ENCODE results near the gene ADAM10.

ADAM10 gene

GRCh38 chr15:58573270-58573669 is 176.2 kb downstream of the ADAM10 start:
- DNase-seq: no peak

GRCh38 chr15:58572521-58572920 is 177.0 kb downstream of the ADAM10 start:
- DNase-seq: no peak

GRCh38 chr15:58571491-58571890 is 178.0 kb downstream of the ADAM10 start:
- DNase-seq: no peak

GRCh38 chr15:58569455-58569854 is 180.1 kb downstream of the ADAM10 start:
- no peak for DNase-seq

GRCh38 chr15:58568157-58568571 is 181.3 kb downstream of the ADAM10 start:
- no peak for DNase-seq

GRCh38 chr15:58566029-58566428 is 183.5 kb downstream of the ADAM10 start:
- no peak for DNase-seq

GRCh38 chr15:58565619-58566018 is 183.9 kb downstream of the ADAM10 start:
- no peak for DNase-seq

- DNase-seq: no peak
Observed at GRCh38 chr15:58564981-58565380, 184.5 kb downstream of the ADAM10 start.

GRCh38 chr15:58562135-58562534 is 187.4 kb downstream of the ADAM10 start:
- DNase-seq: no peak

GRCh38 chr15:58561321-58561720 is 188.2 kb downstream of the ADAM10 start:
- no peak for DNase-seq

GRCh38 chr15:58559904-58560588 is 189.5 kb downstream of the ADAM10 start:
- no peak for DNase-seq

GRCh38 chr15:58558777-58559176 is 190.7 kb downstream of the ADAM10 start:
- no peak for DNase-seq

- DNase-seq: no peak
Observed at GRCh38 chr15:58556541-58556940, 193.0 kb downstream of the ADAM10 start.

GRCh38 chr15:58556028-58556361 is 193.5 kb downstream of the ADAM10 start:
- DNase-seq: no peak

- no peak for DNase-seq
Observed at GRCh38 chr15:58555162-58556027, 194.1 kb downstream of the ADAM10 start.

- no peak for DNase-seq
Observed at GRCh38 chr15:58554758-58555157, 194.7 kb downstream of the ADAM10 start.

- DNase-seq: no peak
Observed at GRCh38 chr15:58553365-58553918, 196.1 kb downstream of the ADAM10 start.

GRCh38 chr15:58552505-58553364 is 196.8 kb downstream of the ADAM10 start:
- DNase-seq: no peak

- DNase-seq: no peak
Observed at GRCh38 chr15:58551764-58552504, 197.6 kb downstream of the ADAM10 start.

- DNase-seq: peak in 1 of 5 donors; percentile 44
Observed at GRCh38 chr15:58551084-58551763, 198.3 kb downstream of the ADAM10 start.

GRCh38 chr15:58549785-58550074 is 199.8 kb downstream of the ADAM10 start:
- DNase-seq: no peak

Data from T-helper 1 cell (primary cell).